Superior temporal gyrus (tissue), 1 donor: Measurements from ENCODE around the gene SMYD3.

Experiments used
- DNase-seq: peaks from one replicate; pipeline ENCODE4 v3.0.0-alpha.2; 2016; ENCODE audit errors: extremely low spot score

The SMYD3 gene

GRCh38 chr1:246306415-246307037, 200.6 kb downstream of the SMYD3 start:
- DNase-seq, result no peak

- no peak for DNase-seq
Measured at GRCh38 chr1:246304484-246305259, 202.4 kb downstream of the SMYD3 start.

GRCh38 chr1:246302711-246303317, 204.3 kb downstream of the SMYD3 start:
- DNase-seq, result no peak

- DNase-seq, result no peak
Measured at GRCh38 chr1:246302251-246302625, 204.8 kb downstream of the SMYD3 start.

- DNase-seq, result no peak
Measured at GRCh38 chr1:246301553-246302250, 205.4 kb downstream of the SMYD3 start.

GRCh38 chr1:246300626-246301549, 206.2 kb downstream of the SMYD3 start:
- DNase-seq, result no peak

- DNase-seq, result no peak
Measured at GRCh38 chr1:246297279-246298265, 209.5 kb downstream of the SMYD3 start.

- no peak for DNase-seq
Measured at GRCh38 chr1:246295968-246296367, 211.1 kb downstream of the SMYD3 start.

GRCh38 chr1:246295340-246295739, 211.7 kb downstream of the SMYD3 start:
- DNase-seq, result no peak

GRCh38 chr1:246294263-246294662, 212.8 kb downstream of the SMYD3 start:
- no peak for DNase-seq

GRCh38 chr1:246293366-246294121, 213.5 kb downstream of the SMYD3 start:
- DNase-seq, result no peak

- no peak for DNase-seq
Measured at GRCh38 chr1:246292571-246292970, 214.5 kb downstream of the SMYD3 start.

GRCh38 chr1:246291127-246291526, 216.0 kb downstream of the SMYD3 start:
- DNase-seq, result no peak

GRCh38 chr1:246283771-246284410, 223.2 kb downstream of the SMYD3 start:
- DNase-seq, result no peak

- DNase-seq, result no peak
Measured at GRCh38 chr1:246281639-246282038, 225.4 kb downstream of the SMYD3 start.

- no peak for DNase-seq
Measured at GRCh38 chr1:246281195-246281594, 225.9 kb downstream of the SMYD3 start.

GRCh38 chr1:246280551-246280950, 226.5 kb downstream of the SMYD3 start:
- peak; percentile 62 for DNase-seq

GRCh38 chr1:246279402-246279801, 227.7 kb downstream of the SMYD3 start:
- no peak for DNase-seq

- DNase-seq, result no peak
Measured at GRCh38 chr1:246278371-246278770, 228.7 kb downstream of the SMYD3 start.
